AML-193 (cell line): ENCODE measurements around the gene FA2H.
A peak's percentile ranks its signal among the peaks of the same experiment; 100 is the strongest.
"Not testable (repeated sequence)": the region's sequence is repeated elsewhere in the genome, so short reads cannot be mapped to it uniquely, and the experiment has no call there.

Experiments used
- DNase-seq, 2 experiments: peaks; one replicate each; lab custom pipeline; 2025; lab: John Stamatoyannopoulos, UW

Gene FA2H, protein sequence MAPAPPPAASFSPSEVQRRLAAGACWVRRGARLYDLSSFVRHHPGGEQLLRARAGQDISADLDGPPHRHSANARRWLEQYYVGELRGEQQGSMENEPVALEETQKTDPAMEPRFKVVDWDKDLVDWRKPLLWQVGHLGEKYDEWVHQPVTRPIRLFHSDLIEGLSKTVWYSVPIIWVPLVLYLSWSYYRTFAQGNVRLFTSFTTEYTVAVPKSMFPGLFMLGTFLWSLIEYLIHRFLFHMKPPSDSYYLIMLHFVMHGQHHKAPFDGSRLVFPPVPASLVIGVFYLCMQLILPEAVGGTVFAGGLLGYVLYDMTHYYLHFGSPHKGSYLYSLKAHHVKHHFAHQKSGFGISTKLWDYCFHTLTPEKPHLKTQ

GRCh38 chr16:74774223-74775139 lies at the start of gene FA2H:
Gene FA2H (minus strand): TSS chr16:74774820. CDS start chr16:74774755, 65 bp downstream.
- DNase-seq, result peak in 1 of 2 experiments; percentile 10

DNA sequence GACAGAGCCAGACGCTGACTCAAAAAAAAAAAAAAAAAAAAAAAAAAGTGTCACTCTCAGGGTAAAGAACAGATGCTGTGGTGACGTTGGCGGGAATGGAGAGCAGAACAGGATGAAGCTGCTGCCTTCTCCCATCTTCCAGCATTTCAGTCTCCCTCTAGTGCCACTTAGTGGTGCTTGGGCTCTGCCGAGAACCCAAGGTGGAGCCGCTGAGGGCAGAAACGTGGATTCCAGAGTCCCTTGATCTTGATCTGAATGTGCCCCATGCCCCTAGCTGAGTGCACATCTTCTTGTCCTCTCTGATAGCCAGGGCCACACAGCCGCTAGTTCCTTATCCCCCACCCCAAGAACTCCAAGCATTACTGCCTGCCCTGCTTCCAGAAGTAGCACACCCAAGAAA lies 43.2 kb upstream of the FA2H start:
- DNase-seq, result no peak

GRCh38 chr16:74813109-74813641 lies 38.6 kb upstream of the FA2H start:
- DNase-seq, result peak; percentile 32 to 56

- DNase-seq, result no peak
These were observed 37.3 kb upstream of the FA2H start for GRCh38 chr16:74811911-74812310.

- not testable (repeated sequence) for DNase-seq
These were observed 36.6 kb upstream of the FA2H start for GRCh38 chr16:74811216-74811615.

GRCh38 chr16:74807052-74807646 lies 32.5 kb upstream of the FA2H start:
- no peak for DNase-seq

DNA sequence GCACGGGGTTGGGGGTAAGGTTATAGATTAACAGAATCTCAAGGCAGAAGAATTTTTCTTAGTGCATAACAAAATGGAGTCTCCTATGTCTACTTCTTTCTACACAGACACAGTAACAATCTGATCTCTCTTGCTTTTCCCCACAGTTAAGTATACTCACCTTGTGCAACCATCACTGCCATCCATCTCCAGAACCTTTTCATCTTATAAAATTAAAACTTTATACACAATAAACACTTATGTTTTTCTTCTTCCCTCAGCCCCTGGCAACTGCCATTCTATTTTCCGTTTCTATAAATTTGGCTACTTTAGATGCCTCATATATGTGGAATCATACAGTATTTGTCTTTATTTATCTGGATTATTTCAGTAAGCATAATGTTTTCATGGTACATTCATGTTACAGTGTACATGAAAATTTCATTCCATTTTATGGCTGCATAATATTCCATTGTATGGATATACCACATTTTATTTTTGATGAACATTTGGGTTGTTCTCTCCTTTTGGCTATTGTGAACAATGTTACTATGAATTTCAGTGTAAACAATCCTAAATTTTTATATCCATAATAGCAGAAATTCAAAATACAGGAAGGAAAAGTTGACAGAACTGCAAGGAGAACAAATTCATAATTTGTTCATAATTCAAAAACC lies 25.7 kb upstream of the FA2H start:
- no peak for DNase-seq

- DNase-seq, result no peak
These were observed 22.8 kb upstream of the FA2H start for GRCh38 chr16:74797414-74797813.

GRCh38 chr16:74795104-74795503 lies 20.5 kb upstream of the FA2H start:
- DNase-seq, result no peak

DNA sequence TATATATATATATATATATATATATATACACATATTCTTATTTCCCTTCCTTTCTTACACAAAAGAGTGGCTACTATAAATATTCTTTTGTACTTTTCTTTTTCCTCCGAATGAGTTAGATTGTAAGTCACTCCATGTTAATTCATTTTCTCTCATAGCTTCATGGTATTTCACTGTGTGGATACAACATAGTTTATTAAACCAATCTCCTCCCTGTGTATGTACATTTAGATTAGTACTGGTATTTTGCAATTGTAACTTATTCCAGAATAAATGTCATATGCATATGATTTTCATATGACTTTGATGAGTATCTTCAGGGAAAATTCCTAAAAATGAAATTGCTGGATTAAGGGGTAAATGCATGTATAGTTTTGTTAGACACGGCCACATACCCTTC lies 20.0 kb upstream of the FA2H start:
- DNase-seq, result no peak

GRCh38 chr16:74793571-74793970 lies 19.0 kb upstream of the FA2H start:
- DNase-seq, result no peak

GRCh38 chr16:74792225-74792624 lies 17.6 kb upstream of the FA2H start:
- DNase-seq, result no peak

DNA sequence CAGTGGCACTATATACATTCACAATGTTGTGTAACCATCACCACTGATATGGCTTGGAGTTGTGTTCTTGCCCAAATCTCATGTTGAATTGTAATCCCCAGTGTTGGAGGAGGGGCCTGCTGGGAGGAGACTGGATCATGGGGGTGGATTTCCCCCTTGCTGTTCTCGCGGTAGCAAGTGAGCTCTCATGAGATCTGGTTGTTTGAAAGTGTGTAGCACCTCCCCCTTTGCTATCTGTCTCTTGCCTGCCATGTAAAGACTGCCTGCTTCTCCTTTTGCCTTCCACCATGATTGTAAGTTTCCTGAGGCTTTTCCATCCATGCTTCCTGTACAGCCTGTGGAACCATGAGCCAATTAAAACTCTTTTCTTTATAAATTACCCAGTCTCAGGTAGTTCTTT lies 17.1 kb upstream of the FA2H start:
- not testable (repeated sequence) for DNase-seq

GRCh38 chr16:74788108-74788507 lies 13.5 kb upstream of the FA2H start:
- DNase-seq, result no peak

GRCh38 chr16:74785031-74785430 lies 10.4 kb upstream of the FA2H start:
- DNase-seq, result no peak

GRCh38 chr16:74778646-74779045 lies 4.0 kb upstream of the FA2H start:
- DNase-seq, result no peak

- DNase-seq, result no peak
These were observed 2.3 kb upstream of the FA2H start for GRCh38 chr16:74776926-74777325.

- no peak for DNase-seq
These were observed 635 bp upstream of the FA2H start for GRCh38 chr16:74775255-74775654.

DNA sequence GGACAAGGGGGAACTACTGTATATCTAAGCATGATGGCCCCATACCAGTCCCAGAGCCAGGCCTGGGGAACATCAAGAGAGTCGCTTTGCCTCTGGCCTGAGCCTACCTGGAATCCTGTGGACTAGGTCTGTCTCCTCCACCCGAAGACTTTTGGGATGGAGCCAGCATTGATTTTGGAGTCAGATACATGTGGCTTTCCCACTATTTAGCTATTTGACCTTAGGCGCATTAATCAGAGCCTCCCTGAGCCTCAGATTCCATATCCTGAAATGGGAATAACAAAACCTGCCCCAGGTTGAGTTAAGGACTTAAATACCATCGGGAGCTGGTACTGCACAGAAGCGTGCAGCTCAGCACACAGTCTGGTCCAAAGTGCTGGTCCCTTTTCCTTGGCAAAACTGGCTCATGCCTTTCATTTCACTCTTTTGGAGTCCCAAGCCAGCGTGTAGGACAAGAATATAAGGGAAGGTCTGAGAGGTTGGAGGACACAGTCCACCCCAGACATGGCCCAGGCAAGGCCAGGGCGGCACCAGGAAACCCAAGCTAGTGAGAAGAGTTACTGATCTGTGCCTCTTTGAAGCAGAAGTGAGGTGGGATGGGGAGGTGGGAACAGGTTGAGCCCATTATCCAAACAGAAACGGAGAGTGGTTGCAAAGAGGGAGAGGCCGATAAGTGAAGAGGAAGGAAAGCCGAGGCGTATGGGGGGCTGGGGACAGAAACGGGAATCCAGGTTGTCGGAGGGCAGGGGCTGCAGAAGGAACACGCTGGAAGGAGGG lies 986 bp downstream of the FA2H start:
- DNase-seq, result no peak

GRCh38 chr16:74771656-74772315 lies 2.8 kb downstream of the FA2H start:
- DNase-seq, result no peak
